Prostate gland (tissue), 2 donors: ENCODE data around the gene PPP2R2B.
"Not testable (repeated sequence)": the region's sequence is repeated elsewhere in the genome, so short reads cannot be mapped to it uniquely, and the experiment has no call there.

ENCODE experiments used
- POLR2A ChIP-seq: fragments of 450-650 bp; IDR thresholded peaks from one replicate; pipeline ENCODE4 v1.6.1; 2016; ENCODE audit warnings: antibody characterized with exemption, mild to moderate bottlenecking
- TF ChIP-seq, protein P1 (sequence below), 4 experiments: fragments of 200-600 bp in 2 of 4; fragments of 450-650 bp in 2 of 4; sonication (generic) in 2 of 4; IDR thresholded peaks; 1 replicate in 3 of 4; 2 replicates in 1 of 4; pipeline ENCODE4 v1.5.1; 2016 to 2019; ENCODE audit warnings: antibody characterized with exemption in 4 of 4, mild to moderate bottlenecking in 2 of 4, moderate library complexity in 2 of 4

DNA sequence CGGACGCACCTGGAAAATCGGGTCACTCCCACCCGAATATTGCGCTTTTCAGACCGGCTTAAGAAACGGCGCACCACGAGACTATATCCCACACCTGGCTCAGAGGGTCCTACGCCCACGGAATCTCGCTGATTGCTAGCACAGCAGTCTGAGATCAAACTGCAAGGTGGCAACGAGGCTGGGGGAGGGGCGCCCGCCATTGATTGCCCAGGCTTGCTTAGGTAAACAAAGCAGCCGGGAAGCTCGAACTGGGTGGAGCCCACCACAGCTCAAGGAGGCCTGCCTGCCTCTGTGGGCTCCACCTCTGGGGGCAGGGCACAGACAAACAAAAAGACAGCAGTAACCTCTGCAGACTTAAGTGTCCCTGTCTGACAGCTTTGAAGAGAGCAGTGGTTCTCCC is 268.8 kb downstream of the PPP2R2B start:
- TF ChIP-seq, protein P1, sequence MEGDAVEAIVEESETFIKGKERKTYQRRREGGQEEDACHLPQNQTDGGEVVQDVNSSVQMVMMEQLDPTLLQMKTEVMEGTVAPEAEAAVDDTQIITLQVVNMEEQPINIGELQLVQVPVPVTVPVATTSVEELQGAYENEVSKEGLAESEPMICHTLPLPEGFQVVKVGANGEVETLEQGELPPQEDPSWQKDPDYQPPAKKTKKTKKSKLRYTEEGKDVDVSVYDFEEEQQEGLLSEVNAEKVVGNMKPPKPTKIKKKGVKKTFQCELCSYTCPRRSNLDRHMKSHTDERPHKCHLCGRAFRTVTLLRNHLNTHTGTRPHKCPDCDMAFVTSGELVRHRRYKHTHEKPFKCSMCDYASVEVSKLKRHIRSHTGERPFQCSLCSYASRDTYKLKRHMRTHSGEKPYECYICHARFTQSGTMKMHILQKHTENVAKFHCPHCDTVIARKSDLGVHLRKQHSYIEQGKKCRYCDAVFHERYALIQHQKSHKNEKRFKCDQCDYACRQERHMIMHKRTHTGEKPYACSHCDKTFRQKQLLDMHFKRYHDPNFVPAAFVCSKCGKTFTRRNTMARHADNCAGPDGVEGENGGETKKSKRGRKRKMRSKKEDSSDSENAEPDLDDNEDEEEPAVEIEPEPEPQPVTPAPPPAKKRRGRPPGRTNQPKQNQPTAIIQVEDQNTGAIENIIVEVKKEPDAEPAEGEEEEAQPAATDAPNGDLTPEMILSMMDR (IDR thresholded peaks at IDR 0.05): not testable (repeated sequence)
- not testable (repeated sequence) for TF ChIP-seq POLR2A
